Measurements from ENCODE around the gene BEAN1.

DNA sequence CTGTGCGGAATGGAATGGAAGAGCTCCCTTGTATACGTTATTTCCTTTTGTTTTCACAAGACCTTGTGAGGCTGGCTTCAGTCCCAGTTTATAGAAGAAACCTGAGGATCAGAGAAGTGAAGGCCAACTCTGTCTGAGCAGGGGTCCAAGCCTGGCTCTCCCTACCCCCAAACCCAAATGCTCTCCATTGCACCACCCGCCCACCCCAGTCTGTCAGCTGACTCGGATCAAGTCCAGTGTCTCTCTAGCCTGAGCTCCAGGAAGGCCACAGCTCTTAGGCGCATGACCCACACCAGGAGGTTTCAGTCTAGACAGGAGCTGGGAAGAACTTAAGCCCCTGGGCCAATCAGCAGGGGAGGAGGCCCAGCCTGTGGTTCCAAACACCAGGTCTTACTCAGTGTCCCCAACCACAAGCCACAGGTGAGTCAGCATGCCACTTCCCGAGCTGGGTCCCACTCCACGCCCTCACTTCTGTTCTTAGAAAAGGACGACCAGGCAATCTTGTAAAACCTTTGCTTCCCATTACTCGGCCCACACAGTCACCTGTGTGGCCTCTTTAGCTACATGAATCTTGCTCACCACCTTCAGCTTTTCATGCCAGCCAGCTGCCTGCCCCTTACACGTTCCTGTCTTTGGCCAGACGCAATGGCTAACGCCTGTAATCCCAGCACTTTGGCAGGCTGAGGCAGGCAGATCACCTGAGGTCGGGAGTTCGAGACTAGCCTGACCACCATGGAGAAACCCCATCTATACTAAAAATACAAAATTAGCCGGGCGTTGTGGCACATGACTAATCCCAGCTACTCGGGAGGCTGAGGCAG is 95.1 kb downstream of the BEAN1 start:
- TF ChIP-seq, protein P1, sequence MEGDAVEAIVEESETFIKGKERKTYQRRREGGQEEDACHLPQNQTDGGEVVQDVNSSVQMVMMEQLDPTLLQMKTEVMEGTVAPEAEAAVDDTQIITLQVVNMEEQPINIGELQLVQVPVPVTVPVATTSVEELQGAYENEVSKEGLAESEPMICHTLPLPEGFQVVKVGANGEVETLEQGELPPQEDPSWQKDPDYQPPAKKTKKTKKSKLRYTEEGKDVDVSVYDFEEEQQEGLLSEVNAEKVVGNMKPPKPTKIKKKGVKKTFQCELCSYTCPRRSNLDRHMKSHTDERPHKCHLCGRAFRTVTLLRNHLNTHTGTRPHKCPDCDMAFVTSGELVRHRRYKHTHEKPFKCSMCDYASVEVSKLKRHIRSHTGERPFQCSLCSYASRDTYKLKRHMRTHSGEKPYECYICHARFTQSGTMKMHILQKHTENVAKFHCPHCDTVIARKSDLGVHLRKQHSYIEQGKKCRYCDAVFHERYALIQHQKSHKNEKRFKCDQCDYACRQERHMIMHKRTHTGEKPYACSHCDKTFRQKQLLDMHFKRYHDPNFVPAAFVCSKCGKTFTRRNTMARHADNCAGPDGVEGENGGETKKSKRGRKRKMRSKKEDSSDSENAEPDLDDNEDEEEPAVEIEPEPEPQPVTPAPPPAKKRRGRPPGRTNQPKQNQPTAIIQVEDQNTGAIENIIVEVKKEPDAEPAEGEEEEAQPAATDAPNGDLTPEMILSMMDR (IDR thresholded peaks at IDR 0.05) = no peak
- no peak for TF ChIP-seq POLR2A (IDR thresholded peaks at IDR 0.05)

Data from adrenal gland (tissue), 5 donors.